NCI-H526 treated with DMSO at 0.1 percent for 48 hours (cell line): ENCODE measurements around the gene ZBTB7C.

Experiments
- DNase-seq: peaks from one replicate; lab custom pipeline; 2025; lab: John Stamatoyannopoulos, UW

The ZBTB7C gene

DNA sequence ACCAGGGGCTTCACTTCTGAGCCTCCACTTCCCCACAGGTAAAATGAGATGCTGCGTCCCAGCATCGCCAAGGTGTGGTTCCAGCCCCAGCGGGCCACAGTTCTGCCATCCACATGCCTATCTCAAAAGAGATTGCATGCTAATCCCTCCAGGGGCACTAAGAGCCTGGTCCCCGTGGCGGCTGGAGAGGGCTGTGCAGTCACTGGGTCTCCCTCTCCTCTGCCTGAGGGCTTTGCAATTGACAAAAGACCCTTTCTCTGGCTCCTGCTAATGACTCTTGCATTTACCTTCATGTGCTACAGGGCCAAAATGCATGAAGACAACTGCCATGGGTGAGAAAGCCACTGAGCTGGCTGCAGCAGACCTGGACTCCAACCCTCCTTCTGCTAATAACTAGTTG is 18.5 kb downstream of the ZBTB7C start:
- DNase-seq = no peak

DNA sequence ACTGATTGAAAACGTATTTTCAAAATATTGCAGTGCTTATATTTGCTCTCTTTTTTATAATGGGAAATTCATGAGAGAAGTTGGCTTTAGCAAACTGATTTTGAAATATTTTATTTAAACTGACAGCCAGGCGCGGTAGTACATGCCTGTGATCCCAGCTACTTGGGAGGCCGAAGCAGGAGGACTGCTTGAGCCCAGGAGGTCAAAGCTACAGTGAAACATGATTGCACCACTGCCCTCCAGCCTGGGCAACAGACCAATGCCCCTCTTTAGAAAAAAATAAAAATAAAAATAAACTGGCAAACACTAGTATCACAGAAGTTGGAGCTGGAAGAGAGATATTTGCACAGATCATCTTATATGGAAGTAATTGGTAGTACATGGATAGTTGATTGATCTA is 20.7 kb downstream of the ZBTB7C start:
- DNase-seq = no peak

DNA sequence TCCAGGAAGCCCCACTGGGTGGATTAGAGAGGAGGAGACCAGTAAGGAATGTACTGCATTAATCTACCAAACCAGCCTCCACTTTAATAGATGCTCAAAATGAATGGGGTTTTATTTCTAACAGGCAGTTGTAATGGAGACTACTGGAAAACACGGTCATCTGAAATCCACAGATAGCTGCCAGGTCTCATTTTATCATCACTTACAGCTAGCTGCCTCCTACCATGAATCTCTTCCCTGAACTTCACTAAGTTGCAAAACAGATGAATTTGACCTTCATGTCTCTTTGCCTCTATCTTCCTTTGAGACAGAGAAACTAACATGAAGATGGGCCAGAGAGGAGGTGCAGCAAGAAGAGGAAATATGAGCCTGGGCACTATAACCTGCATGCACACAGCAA is 21.9 kb downstream of the ZBTB7C start:
- DNase-seq = no peak

DNA sequence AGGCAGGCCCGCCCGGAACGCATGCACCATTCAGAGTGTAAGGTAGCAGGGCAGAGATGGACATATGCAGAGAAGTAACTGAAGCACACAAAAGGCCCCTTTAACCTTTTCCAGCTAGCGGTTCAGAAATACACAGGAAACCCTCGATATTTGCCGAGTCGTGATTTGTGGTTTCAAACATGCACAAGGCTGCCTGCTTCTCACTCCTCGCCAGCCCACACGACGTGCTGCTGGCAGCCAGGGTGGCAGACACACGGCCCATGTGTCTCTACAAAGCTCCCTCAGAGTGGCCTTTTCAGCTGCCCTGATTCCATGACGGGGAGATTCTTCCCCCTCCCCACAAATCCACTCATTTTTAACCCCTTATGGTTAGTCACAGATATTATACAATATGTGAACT is 23.6 kb downstream of the ZBTB7C start:
- no peak for DNase-seq

DNA sequence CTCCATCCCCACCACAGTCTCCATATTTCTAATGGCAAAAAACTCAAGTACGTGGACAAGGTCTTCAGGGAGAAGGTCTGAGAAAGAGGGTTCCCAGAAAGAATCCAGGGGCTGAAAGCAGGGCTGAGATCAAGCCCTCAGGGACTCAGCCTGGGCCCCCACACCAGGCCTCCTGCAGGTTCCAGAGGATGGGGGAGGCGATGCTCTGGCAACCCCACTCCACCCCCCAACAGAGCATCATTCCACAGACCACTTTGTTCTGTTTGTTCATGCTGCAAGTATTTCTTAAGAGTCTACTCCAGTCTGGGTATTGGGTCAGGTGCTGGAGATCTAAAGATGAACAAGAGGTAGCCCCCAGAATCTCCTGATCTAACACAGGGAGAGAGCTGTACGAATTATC is 32.2 kb downstream of the ZBTB7C start:
- DNase-seq = no peak

DNA sequence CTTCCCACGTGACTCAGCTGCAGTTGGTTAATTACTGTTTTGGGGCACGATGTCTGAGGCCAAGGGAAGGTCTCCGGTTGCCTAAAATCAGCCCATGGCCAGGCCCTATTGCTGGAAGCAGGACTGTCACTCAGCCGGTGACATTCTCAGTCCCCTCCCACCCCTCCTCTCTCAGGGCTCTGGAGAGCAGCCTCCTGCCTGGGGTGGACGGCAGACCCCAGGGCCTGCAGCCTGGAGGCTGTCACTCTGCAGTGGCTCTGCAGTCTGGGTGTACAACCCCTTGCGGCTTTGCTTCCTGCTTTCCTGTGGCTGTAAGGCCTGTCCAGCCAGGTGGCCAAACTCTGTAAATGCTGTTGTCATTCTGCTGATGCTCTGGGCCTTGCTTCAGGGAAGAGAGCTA is 32.8 kb downstream of the ZBTB7C start:
- no peak for DNase-seq

DNA sequence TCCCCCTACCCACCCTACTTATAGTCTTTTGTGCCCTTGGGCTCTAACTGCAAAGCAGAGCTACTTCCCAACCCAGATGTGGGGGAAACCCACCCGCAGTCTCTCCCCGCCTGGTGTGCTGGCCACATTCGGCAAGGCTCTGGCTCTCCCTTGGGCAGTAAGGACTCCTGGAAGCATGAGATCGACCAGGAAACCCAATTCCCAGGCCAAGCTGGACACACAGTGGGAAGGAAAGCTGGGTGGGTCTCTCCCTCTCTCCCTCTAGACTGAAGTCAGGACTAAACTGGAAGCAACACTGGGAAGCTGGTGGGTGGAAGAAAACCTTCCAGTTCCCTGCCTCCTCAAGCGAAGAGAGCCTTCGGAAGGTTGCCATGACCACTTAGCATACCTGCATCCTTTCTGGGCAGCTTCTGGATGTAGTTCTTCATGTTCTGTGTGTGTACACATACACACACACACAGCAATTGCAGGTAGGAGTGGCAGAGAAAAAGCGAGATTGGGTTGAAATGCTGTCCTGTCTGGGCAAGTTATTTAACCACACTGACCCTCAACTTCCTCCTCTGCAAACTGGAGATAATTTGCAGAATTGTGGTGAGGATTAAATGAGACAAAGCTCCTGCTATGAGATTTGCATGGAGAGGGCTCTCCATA is 33.9 kb downstream of the ZBTB7C start:
- DNase-seq = no peak

DNA sequence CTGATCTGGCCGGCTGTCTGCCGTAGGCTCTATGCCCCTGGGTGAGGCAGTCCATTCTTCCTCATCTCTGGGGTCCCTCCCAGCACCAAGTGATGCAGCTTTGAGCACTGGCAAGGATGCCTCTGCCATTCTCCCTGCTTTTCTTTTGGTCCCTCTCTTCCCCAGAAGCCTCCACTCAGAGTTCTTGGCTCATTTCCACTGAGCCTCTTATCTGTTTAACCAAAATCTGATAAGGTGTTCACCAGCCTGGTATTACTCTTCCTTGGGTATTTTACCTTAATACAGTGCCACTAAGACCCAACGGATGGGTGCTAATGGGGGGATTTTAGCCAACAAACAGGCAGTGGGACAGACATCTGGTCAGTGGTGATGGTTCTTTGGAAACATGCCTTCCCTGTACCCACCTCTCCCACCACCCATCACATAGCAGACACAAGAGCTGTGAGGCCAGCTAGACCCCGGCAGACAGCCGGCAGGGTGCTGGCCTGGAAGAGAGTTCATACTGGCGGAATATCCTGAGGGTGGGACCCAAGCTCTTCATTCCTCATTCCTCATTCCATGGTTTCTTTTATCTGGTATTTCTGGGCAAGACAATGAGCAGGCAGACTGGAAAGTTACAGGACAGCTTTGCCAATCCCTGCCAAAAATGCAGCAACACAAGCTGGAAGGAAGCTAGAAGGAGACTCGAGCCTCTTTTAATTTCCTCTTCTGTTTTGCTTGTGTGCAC is 34.6 kb downstream of the ZBTB7C start:
- no peak for DNase-seq

DNA sequence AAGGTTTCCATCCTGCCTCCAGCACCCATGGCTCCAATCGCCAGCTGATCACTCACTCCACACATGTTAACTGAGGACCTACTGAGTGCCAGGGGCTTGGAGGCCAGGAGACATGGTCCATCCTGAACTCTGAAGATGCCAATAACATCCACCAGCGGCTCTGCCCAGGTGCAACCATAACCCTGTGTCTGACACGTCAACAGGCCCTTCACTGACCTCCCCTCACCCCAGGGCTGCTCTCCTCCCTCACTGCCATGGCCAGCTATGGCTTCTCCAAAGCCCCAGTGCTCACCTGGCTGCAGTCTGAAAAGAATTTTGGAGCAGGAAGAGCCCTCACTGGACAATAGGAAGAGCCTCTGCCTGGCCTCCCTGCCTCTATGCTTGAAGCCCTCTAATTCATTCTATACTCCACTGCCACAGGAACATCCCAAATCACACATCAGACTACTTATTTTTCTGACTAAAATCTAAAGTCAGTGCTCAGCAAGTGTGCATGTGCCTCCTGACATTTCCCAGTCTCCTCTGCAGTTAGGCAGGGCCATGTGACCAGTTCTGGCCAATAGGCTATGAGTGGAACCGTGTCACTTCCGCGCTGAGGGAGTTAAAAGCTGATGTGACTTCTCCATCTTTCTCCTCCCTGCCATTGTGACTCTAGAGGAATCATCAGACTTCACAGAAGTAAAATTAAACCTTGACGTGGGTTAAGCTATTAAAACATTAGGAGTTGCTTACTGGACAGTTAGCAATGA is 37.2 kb downstream of the ZBTB7C start:
- DNase-seq = no peak

DNA sequence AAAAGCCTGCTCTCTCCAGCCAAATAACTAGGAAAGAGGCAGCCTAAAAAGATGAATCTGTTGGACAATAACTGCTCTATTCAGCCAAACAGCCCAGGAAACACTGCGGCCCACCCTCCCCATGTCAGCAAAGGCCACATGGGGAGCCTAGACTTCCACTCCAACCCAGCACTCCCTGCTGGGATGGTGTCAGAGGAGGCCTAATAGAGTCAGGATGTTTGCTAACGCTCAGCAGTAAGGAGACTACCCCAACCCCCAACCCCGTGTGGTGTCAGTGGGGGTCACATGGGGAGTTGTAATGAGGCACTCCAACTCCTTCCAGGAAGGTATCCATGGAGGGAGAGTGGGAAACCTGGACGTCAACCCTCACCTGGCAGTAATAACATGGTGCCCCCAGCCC is 41.6 kb downstream of the ZBTB7C start:
- DNase-seq = no peak

DNA sequence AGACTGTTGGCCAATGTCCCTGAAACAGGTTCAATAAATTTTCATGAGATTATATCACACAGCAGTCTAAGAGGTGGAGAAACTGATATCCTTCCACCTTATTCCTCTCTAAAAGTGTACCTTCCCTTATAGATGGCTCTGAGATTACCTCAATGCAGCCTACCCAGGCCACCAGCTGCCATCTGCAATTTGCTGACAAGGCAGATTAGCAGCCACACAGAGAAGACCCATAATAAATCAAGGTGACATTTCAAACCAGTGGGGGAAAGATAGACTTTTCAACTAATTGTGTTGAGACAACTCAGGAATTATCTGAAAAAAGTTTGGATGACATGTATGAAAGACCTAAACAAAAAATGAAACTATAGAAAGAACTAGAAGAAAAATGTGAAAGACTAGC is 43.2 kb downstream of the ZBTB7C start:
- DNase-seq = no peak

DNA sequence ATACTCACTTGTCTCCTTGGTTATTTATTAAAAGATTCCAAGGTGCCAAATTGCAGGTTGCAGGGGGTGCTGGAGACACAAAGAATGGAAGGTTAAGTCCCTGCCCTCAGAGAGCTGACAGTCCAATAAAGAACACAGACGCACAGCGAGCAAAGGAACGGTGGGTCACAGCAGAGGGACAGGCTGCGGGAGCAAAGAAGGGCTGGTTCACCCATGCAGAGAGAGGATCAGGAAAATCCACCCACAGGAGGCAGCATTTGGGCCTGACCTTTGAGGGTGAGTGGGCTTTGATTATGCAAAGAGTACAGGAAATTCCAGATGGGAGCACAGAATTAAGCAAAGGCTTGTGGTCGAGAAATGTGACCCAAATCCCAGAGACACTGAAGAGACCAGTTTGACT is 45.0 kb downstream of the ZBTB7C start:
- no peak for DNase-seq

DNA sequence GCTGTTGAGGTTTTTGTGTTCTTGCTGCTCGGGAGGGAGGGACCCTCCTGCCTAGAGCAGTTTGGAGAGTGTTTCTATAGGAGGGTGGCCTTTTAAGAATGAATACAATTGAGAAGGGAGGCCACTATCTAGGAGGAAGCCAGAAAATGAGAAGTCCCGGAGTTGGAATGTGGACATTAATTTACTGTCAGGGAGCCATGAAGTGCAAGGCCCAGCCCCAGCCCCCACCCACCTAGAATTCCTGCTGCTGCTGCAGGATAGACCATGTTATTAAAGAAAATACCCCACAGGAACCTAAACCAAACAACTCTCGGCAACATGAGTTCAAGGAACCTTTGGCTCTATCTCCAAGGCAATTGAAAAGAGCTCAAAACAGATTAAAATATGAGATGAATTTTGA is 46.0 kb downstream of the ZBTB7C start:
- no peak for DNase-seq

DNA sequence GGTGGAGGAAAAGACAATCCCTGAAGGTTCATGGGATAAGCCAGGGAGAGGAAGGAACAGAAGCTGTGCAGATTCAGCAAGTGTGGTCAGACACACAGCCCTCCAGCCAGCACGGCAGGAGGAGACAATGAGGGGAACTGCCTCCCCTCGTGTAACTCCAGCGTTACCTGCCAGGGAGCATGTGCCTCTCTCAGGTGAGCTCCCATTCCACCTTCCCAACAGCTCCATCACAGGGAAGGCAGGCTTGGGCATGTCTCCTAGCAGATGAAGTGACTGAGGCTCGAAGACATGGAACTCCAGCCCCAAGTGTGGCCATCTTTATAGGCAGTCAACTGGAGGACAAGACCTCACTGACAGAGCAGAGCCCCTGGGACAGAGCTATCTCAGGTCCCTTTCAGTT is 47.4 kb downstream of the ZBTB7C start:
- no peak for DNase-seq

DNA sequence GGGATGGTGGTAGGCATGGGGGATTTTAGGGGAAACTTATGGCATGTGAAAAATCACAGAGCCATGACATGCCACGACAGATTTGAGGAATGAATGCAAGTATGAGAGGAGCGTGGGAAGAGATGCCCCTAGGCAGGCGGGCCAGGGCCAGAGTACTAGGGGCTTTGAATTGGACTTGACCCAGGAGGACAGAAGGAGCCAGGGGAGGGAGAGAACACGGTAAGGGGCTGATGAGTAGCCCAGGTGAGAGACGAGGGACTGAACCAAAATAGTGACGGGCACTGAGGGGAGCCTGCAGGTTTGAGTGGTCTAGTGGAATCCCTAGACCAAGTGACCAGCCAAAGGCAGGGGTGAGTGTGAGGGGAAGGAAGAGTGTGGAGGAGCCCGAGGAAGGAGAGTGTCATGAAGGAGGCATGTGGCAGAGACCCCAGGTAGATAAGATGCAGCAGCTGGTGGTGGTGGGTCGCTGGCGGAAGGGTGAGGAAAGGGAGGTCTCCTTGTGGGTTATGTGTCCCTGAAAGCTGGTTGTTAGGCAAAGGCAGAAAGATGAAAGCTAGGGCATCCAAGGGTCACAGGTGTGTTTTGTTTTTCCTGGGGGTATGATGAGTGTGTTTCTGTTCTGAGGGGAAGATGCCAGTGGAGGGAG is 48.7 kb downstream of the ZBTB7C start:
- no peak for DNase-seq

DNA sequence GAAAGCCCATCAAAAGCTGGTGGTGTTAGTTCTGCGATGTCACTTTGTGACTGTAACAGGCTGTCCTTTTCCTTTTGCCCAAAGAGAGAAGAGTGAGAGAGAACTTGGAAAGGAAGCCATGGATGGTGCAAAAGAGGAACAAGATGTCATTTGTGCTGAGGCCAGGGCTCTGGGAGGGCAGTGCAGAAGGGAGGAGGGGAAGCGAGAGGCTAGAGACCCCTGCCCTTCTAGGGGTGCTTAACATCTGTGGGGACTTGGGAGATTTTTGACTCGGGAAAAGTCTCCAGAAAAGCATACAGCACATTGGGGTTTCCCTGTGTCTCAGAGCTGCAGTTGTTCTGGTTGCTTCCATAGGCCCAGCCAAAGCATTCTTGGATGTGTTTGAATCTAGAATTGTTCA is 49.6 kb downstream of the ZBTB7C start:
- no peak for DNase-seq

DNA sequence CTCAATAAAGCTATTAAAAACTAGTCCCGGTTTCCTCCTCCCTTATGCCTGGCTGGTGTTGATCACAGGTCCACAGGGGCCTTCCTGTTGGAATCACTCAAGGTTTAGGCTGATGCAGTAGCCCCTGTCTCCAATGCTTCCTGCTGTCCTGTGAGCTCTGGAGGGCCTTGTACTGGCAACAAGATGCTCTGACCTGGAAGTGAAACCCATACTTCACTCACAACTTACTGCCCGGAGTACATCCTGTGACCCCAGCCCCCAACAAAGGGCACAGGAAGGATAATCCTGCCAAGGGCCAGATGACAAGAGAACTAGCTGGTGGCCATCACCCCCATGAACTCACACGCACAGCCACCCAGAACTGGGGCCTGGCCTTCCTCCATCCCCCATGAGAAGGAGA is 50.3 kb downstream of the ZBTB7C start:
- DNase-seq = no peak

DNA sequence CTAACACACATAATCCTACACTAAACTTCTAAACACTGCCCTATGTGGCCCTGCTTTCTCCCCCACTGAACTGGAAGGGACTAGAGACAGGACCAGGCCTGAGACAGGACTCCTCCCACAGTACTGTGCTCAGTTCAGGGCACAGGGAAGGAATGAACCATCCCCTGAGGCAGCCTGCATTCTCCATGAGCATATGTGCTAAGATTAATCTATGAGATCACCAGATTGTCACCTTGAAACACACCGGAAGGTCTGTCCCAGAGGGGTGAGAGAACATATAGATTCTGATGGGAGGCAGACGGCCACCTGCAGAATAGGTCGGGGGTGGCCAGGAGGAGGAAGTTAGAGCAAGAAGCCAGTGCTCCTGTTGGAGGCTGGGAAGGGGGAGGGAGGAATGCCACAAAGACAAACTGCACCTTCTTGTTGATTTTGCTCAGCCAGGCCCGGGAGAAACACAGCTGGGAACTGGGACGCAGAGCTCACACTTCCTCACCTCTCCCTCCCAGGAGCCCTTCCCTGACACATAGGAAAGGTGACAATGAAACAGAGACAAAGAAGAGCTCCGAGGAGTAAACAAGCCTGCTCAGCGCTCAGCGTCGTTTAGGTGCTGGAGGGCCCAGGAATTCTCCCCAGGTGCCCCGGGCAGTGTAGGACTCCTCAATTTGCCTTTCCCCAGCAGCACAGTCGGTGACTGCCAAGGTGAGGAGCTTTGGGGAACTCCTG is 52.1 kb downstream of the ZBTB7C start:
- DNase-seq = no peak

DNA sequence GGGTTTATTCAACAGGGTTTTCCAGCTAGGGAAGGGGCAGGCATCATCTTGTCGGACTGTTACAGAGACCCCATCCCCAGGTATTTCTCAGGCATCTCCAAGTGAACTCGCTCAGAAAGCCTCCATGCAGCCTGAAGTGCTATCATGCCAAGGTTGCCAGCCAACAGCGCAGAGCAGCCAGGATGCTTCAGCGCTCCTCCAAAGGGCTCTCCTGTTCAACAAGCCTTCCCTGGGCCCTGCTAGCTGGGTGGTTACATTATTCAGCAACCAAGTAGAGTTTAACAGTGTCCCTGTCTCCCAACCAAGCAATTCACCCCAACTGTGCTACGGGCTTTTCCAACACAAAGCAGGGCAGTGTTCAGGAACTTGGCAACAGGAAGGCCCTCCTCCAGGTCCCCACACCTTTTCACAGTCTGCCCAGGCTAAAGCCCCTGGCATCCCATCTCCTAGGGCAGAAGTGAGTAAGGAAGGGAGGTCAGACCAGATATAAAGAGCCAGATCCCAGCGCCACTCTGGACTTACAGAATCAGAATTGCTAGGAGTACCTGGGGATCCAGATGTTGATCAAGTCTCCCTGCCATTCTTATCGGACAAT is 52.9 kb downstream of the ZBTB7C start:
- no peak for DNase-seq

DNA sequence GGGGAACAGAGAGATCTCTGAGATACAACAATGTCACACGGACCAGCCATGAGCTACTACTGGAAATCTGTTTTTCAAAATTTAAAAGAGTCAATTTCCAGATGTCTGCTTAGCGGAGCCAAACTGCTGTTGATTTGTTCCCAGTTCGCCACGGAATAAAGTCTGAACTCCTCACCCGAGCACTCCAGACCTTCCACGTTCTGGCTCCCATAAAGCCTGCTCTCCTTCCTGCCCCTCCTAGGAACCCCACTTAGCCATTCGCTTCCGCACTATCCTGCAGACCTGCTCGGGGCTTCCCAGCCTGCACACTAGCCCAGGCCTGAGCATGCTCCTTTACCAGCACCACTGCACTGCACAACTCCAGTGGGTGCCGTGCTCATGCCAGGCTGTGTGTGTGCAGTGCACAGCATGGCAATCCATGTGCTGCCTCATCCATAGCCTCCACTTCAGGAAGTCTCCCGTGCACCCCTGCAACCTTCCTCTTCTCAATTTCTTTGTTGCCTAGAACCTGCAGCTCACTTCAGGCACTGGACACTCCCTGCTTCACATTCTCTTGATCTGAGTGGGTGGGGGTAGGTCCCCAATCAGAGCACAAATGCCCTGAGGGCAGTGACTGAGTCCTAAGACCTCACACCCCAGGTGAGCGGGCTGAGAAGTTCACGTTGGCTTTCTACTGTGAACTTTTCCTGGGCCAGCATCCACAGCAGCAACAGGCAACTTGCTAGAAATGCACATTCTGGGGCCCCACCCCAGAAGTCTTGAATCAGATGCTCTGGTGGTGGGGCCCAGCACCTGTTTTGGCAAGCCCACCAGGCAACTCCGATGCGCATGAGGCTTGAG is 53.7 kb downstream of the ZBTB7C start:
- no peak for DNase-seq

DNA sequence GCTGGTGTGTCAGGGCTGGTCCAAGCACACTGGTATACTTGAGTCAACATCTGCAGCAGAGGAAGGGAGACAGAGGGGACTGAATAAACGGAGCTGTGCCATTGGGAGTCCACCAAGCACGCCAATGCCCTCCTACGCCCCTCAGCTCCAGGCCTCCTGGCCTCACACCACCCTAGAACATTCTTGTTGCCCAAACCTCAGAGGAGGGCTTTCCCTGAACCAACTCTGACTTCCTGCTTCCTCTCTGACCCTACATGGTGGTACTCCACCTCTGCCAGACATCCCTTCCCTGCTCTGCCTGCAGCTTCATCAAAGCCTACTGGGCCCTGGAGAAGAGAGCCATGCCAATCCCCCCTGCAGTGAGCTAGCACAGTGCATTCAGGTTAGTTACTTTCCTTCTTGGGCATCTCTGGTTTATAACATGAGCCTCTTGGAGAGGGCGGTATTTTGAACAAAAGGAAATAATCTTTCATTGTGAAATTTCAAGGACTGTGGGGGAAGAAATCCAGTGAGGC is 54.4 kb downstream of the ZBTB7C start:
- DNase-seq = no peak
